ENCODE data around the gene ZNF222.
A peak's percentile ranks its signal among the peaks of the same experiment; 100 is the strongest.

Gene ZNF222

GRCh38 chr19:44051650-44052402 lies 26.6 kb downstream of the ZNF222 start, which contains the start of gene ZNF223:
ZNF223 (plus strand) TSS chr19:44052036; CDS start chr19:44055177, 3,141 bp downstream.
- peak in 57 of 58 donors; percentile 65 to 99 (median 94) for DNase-seq

GRCh38 chr19:44055870-44056269 lies 30.7 kb downstream of the ZNF222 start:
- no peak for DNase-seq

GRCh38 chr19:44059229-44059628 lies 34.0 kb downstream of the ZNF222 start:
- DNase-seq, result no peak

GRCh38 chr19:44061038-44061437 lies 35.9 kb downstream of the ZNF222 start:
- DNase-seq, result no peak

- DNase-seq, result no peak
Observed at GRCh38 chr19:44066305-44066704, 41.1 kb downstream of the ZNF222 start.

GRCh38 chr19:44069415-44069814 lies 44.2 kb downstream of the ZNF222 start:
- no peak for DNase-seq

- peak in 57 of 58 donors; percentile 34 to 96 (median 85) for DNase-seq
Observed at GRCh38 chr19:44071824-44072542, 46.8 kb downstream of the ZNF222 start, which contains the start of gene ZNF284. ZNF284 (plus strand) TSS chr19:44072159; CDS start chr19:44076390, 4,231 bp downstream.

- DNase-seq, result no peak
Observed at GRCh38 chr19:44072543-44073401, 47.6 kb downstream of the ZNF222 start.

GRCh38 chr19:44076325-44076724 lies 51.1 kb downstream of the ZNF222 start:
- no peak for DNase-seq

Measured in anterior cingulate cortex (tissue), 58 donors.